Measurements from ENCODE around the gene PLEKHA4.
"Not testable (repeated sequence)": the region's sequence is repeated elsewhere in the genome, so short reads cannot be mapped to it uniquely, and the experiment has no call there.

Gene PLEKHA4

DNA sequence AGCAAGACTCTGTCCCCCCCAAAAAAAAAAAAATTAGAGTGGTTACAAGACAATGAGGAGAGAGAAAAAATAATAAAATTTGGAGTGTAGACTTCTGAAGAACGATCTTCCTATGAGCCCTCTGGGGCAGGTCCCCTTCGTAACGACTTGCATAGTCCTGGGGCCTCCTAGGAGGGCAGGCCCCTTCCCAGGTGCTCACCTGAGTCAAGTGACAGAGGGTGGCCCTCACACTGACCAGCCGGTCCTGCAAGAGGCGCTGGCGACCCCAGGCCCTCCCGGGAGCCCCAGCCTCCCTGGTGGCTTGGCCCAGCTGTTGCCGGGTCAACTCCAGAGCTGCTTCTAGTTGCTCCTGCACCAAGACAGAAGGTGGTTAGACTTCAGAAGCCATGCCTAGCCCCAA, 14.9 kb downstream of the PLEKHA4 start:
- TF ChIP-seq POLR2A (IDR thresholded peaks at IDR 0.05; ENCODE audit: low read depth, low read length): no peak
- no peak for TF ChIP-seq TAF1 (IDR thresholded peaks at IDR 0.05; ENCODE audit: low read depth, low read length)
- no peak for TF ChIP-seq POLR2AphosphoS5 (IDR thresholded peaks at IDR 0.05; ENCODE audit: low read depth, low read length)
- TF ChIP-seq SPI1 (IDR thresholded peaks at IDR 0.05; ENCODE audit: low read depth, low read length): no peak
- TF ChIP-seq POU2F2 (IDR thresholded peaks at IDR 0.05; ENCODE audit: low read depth, low read length): no peak
- no peak for TF ChIP-seq PAX5 (IDR thresholded peaks at IDR 0.05; ENCODE audit: insufficient read depth, low read length, severe bottlenecking)
- FAIRE-seq (no peak), DNase-seq (ENCODE audit: insufficient read length, low spot score) (no peak)

DNA sequence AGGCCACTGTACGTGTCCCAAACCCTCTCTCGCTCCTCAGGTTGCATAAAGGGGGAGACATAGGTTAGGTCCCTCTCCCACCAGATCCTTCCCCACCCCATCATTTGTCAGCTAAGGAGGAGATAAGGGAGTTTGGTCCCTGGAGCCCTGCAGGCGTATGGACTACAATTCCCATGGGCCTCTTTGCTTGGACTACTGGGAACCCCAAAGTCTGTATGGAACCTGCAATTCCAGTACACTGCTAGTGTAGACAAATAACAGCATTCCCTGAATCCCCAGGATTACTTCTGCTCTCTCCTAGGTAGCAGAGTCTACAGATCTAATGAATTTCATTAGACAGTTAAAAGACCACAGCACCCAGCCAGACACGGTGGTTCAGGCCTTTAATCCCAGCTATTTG, 16.1 kb downstream of the PLEKHA4 start:
- DNase-seq (ENCODE audit: insufficient read length, low spot score) (no peak), FAIRE-seq (no peak)
- no peak for TF ChIP-seq SPI1 (IDR thresholded peaks at IDR 0.05; ENCODE audit: low read depth, low read length)
- no peak for TF ChIP-seq POU2F2 (IDR thresholded peaks at IDR 0.05; ENCODE audit: low read depth, low read length)
- TF ChIP-seq POLR2AphosphoS5 (IDR thresholded peaks at IDR 0.05; ENCODE audit: low read depth, low read length): no peak
- no peak for TF ChIP-seq POLR2A (IDR thresholded peaks at IDR 0.05; ENCODE audit: low read depth, low read length)
- TF ChIP-seq PAX5 (IDR thresholded peaks at IDR 0.05; ENCODE audit: insufficient read depth, low read length, severe bottlenecking): no peak
- no peak for TF ChIP-seq TAF1 (IDR thresholded peaks at IDR 0.05; ENCODE audit: low read depth, low read length)

DNA sequence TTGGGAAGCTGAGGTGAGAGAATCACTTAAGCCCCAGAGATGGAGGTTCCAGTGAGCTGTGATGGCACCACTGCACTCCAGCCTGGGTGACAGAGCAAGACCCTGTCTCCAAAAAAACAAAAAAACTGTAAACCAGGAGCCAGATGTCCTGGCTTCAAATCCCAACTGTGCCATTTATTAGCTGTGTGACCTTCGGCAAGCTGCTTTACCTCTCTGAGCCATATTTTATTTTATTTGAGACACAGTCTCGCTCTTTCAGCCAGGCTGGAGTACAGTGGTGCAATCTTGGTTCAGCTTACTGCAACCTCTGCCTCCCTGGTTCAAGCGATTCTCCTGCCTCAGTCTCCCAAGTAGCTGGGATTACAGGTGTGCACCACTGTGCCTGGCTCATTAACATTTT, 21.8 kb downstream of the PLEKHA4 start:
- DNase-seq (ENCODE audit: insufficient read length, low spot score); FAIRE-seq: not testable (repeated sequence)

DNA sequence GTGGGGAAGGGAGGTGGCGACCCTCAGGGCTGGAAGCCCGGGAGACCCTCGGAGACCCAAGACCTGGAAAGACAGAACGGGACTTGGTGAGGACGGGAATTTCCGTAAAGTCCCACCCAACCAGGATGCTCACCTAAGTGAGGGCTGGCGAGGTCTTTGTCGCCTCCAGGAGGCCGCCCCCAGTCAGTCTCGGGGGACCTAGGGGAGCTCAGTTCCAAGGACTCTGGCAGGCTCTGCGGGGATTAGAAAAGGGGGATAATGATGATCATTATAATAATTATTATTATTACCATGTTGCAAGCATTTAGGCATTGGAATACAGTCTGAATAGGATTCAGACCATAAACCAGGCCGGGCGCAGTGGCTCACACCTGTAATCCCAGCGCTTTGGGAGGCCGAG, 23.0 kb downstream of the PLEKHA4 start:
- no peak for TF ChIP-seq POLR2AphosphoS5 (IDR thresholded peaks at IDR 0.05; ENCODE audit: low read depth, low read length)
- TF ChIP-seq POLR2A (IDR thresholded peaks at IDR 0.05; ENCODE audit: low read depth, low read length): no peak
- no peak for TF ChIP-seq TAF1 (IDR thresholded peaks at IDR 0.05; ENCODE audit: low read depth, low read length)
- TF ChIP-seq SPI1 (IDR thresholded peaks at IDR 0.05; ENCODE audit: low read depth, low read length): no peak
- TF ChIP-seq PAX5 (IDR thresholded peaks at IDR 0.05; ENCODE audit: insufficient read depth, low read length, severe bottlenecking): no peak
- TF ChIP-seq POU2F2 (IDR thresholded peaks at IDR 0.05; ENCODE audit: low read depth, low read length): no peak
- no peak for FAIRE-seq

DNA sequence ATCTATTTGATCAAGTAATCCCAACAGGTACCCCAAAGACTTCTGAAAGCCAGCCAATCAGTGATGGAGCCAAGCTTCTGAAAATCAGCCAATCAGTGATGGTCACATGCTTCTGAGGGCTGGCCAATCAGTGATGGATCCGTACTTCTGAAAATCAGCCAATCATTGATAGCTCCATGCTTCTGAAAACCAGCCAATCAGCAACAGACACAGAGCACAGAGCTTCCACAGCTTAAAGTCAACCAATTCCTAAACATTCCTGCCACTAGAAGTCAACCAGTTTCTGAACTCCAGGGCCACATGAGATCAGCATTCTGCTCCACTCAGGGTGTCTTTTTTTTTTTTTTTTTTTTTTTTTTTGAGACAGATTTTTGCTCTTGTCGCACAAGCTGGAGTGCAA, 23.9 kb downstream of the PLEKHA4 start:
- no peak for FAIRE-seq
- TF ChIP-seq TAF1 (IDR thresholded peaks at IDR 0.05; ENCODE audit: low read depth, low read length) (no peak), POLR2A (IDR thresholded peaks at IDR 0.05; ENCODE audit: low read depth, low read length) (no peak), POLR2AphosphoS5 (IDR thresholded peaks at IDR 0.05; ENCODE audit: low read depth, low read length) (no peak), POU2F2 (IDR thresholded peaks at IDR 0.05; ENCODE audit: low read depth, low read length) (no peak), SPI1 (IDR thresholded peaks at IDR 0.05; ENCODE audit: low read depth, low read length) (no peak), PAX5 (IDR thresholded peaks at IDR 0.05; ENCODE audit: insufficient read depth, low read length, severe bottlenecking) (no peak)
- DNase-seq (ENCODE audit: insufficient read length, low spot score): no peak

More for the DNA sequence above, 23.0 kb downstream of the PLEKHA4 start:
- no peak for DNase-seq (ENCODE audit: insufficient read length, low spot score)

DNA sequence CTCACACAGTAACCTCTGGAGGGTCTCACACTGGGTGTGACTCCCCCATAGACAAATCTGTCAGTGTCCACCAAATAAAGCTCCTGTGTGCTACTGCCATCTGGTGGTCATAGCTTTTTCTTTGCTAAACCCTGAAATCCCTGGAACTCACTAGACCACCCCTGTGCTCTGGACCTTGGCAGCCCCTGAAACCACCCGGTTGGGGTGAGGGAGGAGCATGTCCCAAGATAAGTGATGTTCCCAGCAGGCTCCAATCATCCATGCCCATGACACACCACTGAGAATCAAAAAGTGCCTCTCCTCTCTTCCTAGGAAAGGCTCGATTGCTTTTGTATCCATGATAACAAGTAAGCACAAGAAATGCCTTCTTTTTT, 25.6 kb downstream of the PLEKHA4 start:
- peak; percentile 81 for FAIRE-seq
- DNase-seq (ENCODE audit: insufficient read length, low spot score): no peak
- TF ChIP-seq TAF1 (IDR thresholded peaks at IDR 0.05; ENCODE audit: low read depth, low read length) (no peak), SPI1 (IDR thresholded peaks at IDR 0.05; ENCODE audit: low read depth, low read length) (no peak), POU2F2 (IDR thresholded peaks at IDR 0.05; ENCODE audit: low read depth, low read length) (no peak), POLR2A (IDR thresholded peaks at IDR 0.05; ENCODE audit: low read depth, low read length) (no peak), POLR2AphosphoS5 (IDR thresholded peaks at IDR 0.05; ENCODE audit: low read depth, low read length) (no peak), PAX5 (IDR thresholded peaks at IDR 0.05; ENCODE audit: insufficient read depth, low read length, severe bottlenecking) (no peak)

DNA sequence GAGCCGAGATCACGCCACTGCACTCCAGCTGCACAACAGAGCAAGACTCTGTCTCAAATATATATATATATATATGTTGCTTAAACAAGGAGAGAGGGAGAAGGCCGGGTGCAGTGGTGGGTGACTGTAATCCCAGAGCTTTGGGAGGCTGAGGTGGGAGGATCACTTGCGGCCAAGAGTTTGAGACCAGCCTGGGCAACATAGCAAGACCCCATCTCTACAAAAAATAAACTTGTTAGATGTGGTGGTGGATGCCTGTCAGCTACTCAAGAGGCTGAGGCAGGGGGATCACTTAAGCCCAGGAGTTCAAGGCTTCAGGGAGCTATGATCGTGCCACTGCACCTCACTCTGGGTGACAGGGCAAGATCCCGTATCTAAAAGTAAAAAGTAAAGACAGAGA, 26.8 kb downstream of the PLEKHA4 start:
- DNase-seq (ENCODE audit: insufficient read length, low spot score): no peak
- FAIRE-seq: no peak
- TF ChIP-seq PAX5 (IDR thresholded peaks at IDR 0.05; ENCODE audit: insufficient read depth, low read length, severe bottlenecking) (no peak), POLR2AphosphoS5 (IDR thresholded peaks at IDR 0.05; ENCODE audit: low read depth, low read length) (no peak), SPI1 (IDR thresholded peaks at IDR 0.05; ENCODE audit: low read depth, low read length) (no peak), POLR2A (IDR thresholded peaks at IDR 0.05; ENCODE audit: low read depth, low read length) (no peak), TAF1 (IDR thresholded peaks at IDR 0.05; ENCODE audit: low read depth, low read length) (no peak), POU2F2 (IDR thresholded peaks at IDR 0.05; ENCODE audit: low read depth, low read length) (no peak)

DNA sequence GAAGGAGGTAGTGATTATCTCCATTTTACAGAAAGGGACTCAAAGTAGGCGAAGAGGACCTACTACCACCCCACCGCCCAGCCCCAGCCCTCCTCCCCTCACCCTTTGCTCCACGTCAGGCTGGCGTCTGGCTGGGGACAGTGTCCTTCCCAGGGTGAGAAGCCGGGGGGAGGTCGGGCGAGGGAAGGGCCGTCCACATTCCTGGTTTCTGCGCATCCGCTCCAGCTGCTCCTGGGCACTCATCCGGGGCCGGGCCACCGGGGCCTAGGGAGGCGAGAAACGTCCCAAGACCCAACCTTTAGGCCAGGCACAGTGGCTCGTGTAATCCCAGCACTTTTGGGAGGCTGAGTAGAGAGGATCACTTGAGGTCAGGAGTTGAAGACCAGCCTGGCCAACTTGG, 27.4 kb downstream of the PLEKHA4 start:
- FAIRE-seq: no peak

DNA sequence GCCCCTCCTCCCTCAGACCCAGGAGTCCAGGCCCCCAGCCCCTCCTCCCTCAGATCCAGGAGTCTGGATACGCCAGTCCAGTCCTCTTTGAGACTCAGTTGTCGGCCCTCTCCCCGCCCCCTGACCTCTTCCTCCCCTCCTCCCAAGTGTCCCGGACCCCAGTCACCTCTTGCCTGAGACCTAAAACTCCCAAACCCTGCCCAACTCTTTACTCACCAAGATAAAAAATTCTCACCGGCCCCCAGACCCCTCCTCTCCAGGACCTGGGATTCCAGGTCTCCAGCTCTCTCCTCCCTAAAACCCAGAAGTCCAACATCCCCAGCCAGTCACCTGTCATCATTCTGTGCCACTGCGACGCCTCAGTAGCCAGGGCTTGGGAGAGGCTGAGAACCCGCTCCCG, 30.7 kb downstream of the PLEKHA4 start:
- no peak for DNase-seq (ENCODE audit: insufficient read length, low spot score)
- no peak for FAIRE-seq
- TF ChIP-seq PAX5 (IDR thresholded peaks at IDR 0.05; ENCODE audit: insufficient read depth, low read length, severe bottlenecking) (no peak), SPI1 (IDR thresholded peaks at IDR 0.05; ENCODE audit: low read depth, low read length) (no peak), TAF1 (IDR thresholded peaks at IDR 0.05; ENCODE audit: low read depth, low read length) (no peak)

More for the DNA sequence above, 27.4 kb downstream of the PLEKHA4 start:
- DNase-seq (ENCODE audit: insufficient read length, low spot score): no peak
- TF ChIP-seq POU2F2 (IDR thresholded peaks at IDR 0.05; ENCODE audit: low read depth, low read length): no peak
- TF ChIP-seq POLR2AphosphoS5 (IDR thresholded peaks at IDR 0.05; ENCODE audit: low read depth, low read length): no peak
- TF ChIP-seq TAF1 (IDR thresholded peaks at IDR 0.05; ENCODE audit: low read depth, low read length): no peak
- TF ChIP-seq POLR2A (IDR thresholded peaks at IDR 0.05; ENCODE audit: low read depth, low read length): no peak
- no peak for TF ChIP-seq SPI1 (IDR thresholded peaks at IDR 0.05; ENCODE audit: low read depth, low read length)
- TF ChIP-seq PAX5 (IDR thresholded peaks at IDR 0.05; ENCODE audit: insufficient read depth, low read length, severe bottlenecking): no peak

DNA sequence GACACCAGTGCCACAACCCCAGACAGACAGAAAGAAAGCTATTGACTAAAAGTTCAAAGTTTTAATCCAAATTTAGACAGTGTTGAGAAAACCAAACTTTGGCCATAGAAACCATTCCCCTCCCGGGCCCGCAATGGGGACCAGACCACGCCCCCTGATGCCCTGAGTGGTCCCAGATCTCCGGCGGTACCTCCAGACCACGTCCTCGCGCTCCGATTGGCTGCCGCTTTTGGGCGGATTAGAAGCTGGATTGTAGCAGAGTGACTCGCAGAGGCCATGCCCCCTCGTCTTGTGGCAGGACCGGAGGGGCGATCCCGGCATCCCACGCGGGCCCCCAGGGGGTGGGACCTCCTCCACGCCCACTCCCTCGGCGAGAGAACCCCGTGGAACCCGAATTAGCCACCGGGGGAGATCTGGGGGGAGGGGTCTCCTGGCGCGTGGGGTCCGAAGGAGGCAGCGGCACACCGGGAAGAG, 31.3 kb downstream of the PLEKHA4 start:
- peak; percentile 94 for FAIRE-seq
- peak; percentile 93 for DNase-seq (ENCODE audit: insufficient read length, low spot score)
- TF ChIP-seq POLR2A (IDR thresholded peaks at IDR 0.05; ENCODE audit: low read depth, low read length): no peak
- TF ChIP-seq SPI1 (IDR thresholded peaks at IDR 0.05; ENCODE audit: low read depth, low read length): no peak
- no peak for TF ChIP-seq POLR2AphosphoS5 (IDR thresholded peaks at IDR 0.05; ENCODE audit: low read depth, low read length)
- no peak for TF ChIP-seq POU2F2 (IDR thresholded peaks at IDR 0.05; ENCODE audit: low read depth, low read length)
- TF ChIP-seq PAX5 (IDR thresholded peaks at IDR 0.05; ENCODE audit: insufficient read depth, low read length, severe bottlenecking): no peak
- TF ChIP-seq TAF1 (IDR thresholded peaks at IDR 0.05; ENCODE audit: low read depth, low read length): no peak
